ENCODE results near the gene VKORC1L1. TPM values are rescaled to one million over a fixed set of nuclear protein-coding genes. Genes with fewer than 3 reads are reported as not detected.
"Not testable (repeated sequence)": the region's sequence is repeated elsewhere in the genome, so short reads cannot be mapped to it uniquely, and the experiment has no call there.

VKORC1L1 gene
- total and polyA plus RNA-seq, 2 of the 8 experiments (the other 6 are each of a cell fraction or from before 2014, with no cell fraction given) = 12.7 to 45.3 TPM

- H3K4me2 ChIP-seq (ENCODE audit: insufficient read depth in 1 of 2, low read depth in 2 of 2, low read length in 2 of 2); H4K5ac ChIP-seq (ENCODE audit: insufficient read length, low read depth, low read length); H2BK15ac ChIP-seq (ENCODE audit: low read length); H2BK12ac ChIP-seq (ENCODE audit: low read depth, low read length); H4K91ac ChIP-seq (replicated peaks; ENCODE audit: insufficient read length, low read length); H2BK20ac ChIP-seq (ENCODE audit: low read length); H2AFZ ChIP-seq (ENCODE audit: low read length); H2BK120ac ChIP-seq (replicated peaks; ENCODE audit: low read depth, low read length); H3K9ac ChIP-seq (replicated peaks in 1 of 4; ENCODE audit: extremely low read depth in 1 of 4, low read depth in 3 of 4, low read length in 3 of 4); H3K27me3 ChIP-seq (replicated peaks in 1 of 4; ENCODE audit: control insufficient read depth in 3 of 4, extremely low read depth in 1 of 4, insufficient read depth in 3 of 4, low read length in 3 of 4); POLR2A ChIA-PET (ENCODE audit: partially characterized antibody); FAIRE-seq; H3K79me1 ChIP-seq (ENCODE audit: low read depth, low read length); CTCF ChIA-PET (ENCODE audit: partially characterized antibody); H2BK5ac ChIP-seq (ENCODE audit: low read depth, low read length); H3K36me3 ChIP-seq (ENCODE audit: control insufficient read depth in 2 of 4, insufficient read depth in 4 of 4, low read length in 3 of 4); H3K23me2 ChIP-seq (ENCODE audit: low read depth, low read length); DNase-seq (ENCODE audit: low read depth in 1 of 2, low spot score in 2 of 2); H3K9me3 ChIP-seq (ENCODE audit: insufficient read depth in 2 of 2, low read depth in 1 of 2, low read length in 1 of 2); H2AK5ac ChIP-seq (ENCODE audit: low read depth, low read length); H3K18ac ChIP-seq (ENCODE audit: extremely low read depth, low read length); H3K4ac ChIP-seq (replicated peaks; ENCODE audit: insufficient read length, low read depth, low read length); H3K56ac ChIP-seq (replicated peaks; ENCODE audit: insufficient read length, low read depth, low read length); H3K14ac ChIP-seq (ENCODE audit: insufficient read length); H3K4me3 ChIP-seq (ENCODE audit: extremely low read depth in 1 of 4, insufficient read depth in 2 of 4, low read depth in 3 of 4, low read length in 4 of 4); H3K4me1 ChIP-seq (replicated peaks in 1 of 4; ENCODE audit: control insufficient read depth in 3 of 4, insufficient read depth in 4 of 4, low read length in 3 of 4); H4K20me1 ChIP-seq (replicated peaks in 1 of 2; ENCODE audit: control insufficient read depth in 1 of 2, insufficient read depth in 2 of 2, low read length in 2 of 2); H3K27ac ChIP-seq (ENCODE audit: low read depth, low read length); H4K8ac ChIP-seq (ENCODE audit: extremely low read depth, insufficient read depth, low read length); H3K23ac ChIP-seq (ENCODE audit: insufficient read length): not testable (repeated sequence)
- H3K79me2 ChIP-seq (ENCODE audit: control insufficient read depth in 1 of 2, insufficient read depth in 2 of 2, low read length in 2 of 2) = peaks cover 9 to 34% of the 10 kb centered on the region in 2 experiments; a peak in 3 of 4 replicates
- 95% methylated on average over 4 of the region's 4 CpGs; no CpG with 5 or more reads in 1 of the 2 experiments for WGBS, 2 experiments (ENCODE audit: extremely low coverage in 1 of 2, insufficient coverage in 1 of 2, insufficient read length in 1 of 2, insufficient replicate concordance in 2 of 2, low coverage in 1 of 2, low lambda C conversion rate in 2 of 2, missing lambda C conversion rate in 1 of 2)
Observed at GRCh38 chr7:65875715-65876114, 2.8 kb downstream of the VKORC1L1 start.
